Panc1 (cell line): ENCODE measurements around the gene CACNA2D4.

ENCODE experiments used
- CTCF ChIP-seq: fragments of 450-650 bp; IDR thresholded peaks from 2 replicates; pipeline ENCODE4 v1.5.1; 2017; ENCODE audit warnings: mild to moderate bottlenecking
- POLR2AphosphoS5 ChIP-seq: IDR thresholded peaks from 2 replicates; pipeline ENCODE4 v1.6.1; 2012; ENCODE audit warnings: mild to moderate bottlenecking, low read depth, low read length, moderate library complexity
- REST ChIP-seq, 2 experiments: IDR thresholded peaks; 2 replicates each; pipeline ENCODE4 v1.6.1; 2011 to 2012; ENCODE audit warnings: low read depth in 2 of 2, control low read depth in 1 of 2, low read length in 1 of 2, mild to moderate bottlenecking in 1 of 2, moderate library complexity in 1 of 2; ENCODE audit not compliant: insufficient read depth in 1 of 2
- SIN3A ChIP-seq: IDR thresholded peaks from 2 replicates; pipeline ENCODE4 v1.6.1; 2012; ENCODE audit warnings: low read depth, mild to moderate bottlenecking, low read length, moderate library complexity, borderline replicate concordance; ENCODE audit not compliant: insufficient read depth
- TCF7L2 ChIP-seq: IDR thresholded peaks from 2 replicates; pipeline ENCODE4 v1.6.1; 2011; ENCODE audit warnings: mild to moderate bottlenecking, low read depth, low read length, inconsistent platforms

GRCh38 chr12:1896964-1897363, 21.5 kb downstream of the CACNA2D4 start:
- TF ChIP-seq CTCF: no peak
- no peak for TF ChIP-seq REST (IDR thresholded peaks at IDR 0.05; ENCODE audit: insufficient read depth in 1 of 2, low read depth in 2 of 2, low read length in 1 of 2)
- no peak for TF ChIP-seq POLR2AphosphoS5
- no peak for TF ChIP-seq TCF7L2
- TF ChIP-seq SIN3A: no peak
